Lung (tissue), 12 donors: ENCODE data around the gene DNASE1L2. TPM values are rescaled to one million over a fixed set of nuclear protein-coding genes. Genes with fewer than 3 reads are reported as not detected.
"Not testable (repeated sequence)": the region's sequence is repeated elsewhere in the genome, so short reads cannot be mapped to it uniquely, and the experiment has no call there.

Experiments
- ATAC-seq: fragments of 200-7000 bp; cut with Tn5 transposase; one replicate; pipeline ENCODE4 v1.9.1; 2020; ENCODE audit warnings: moderate number of reproducible peaks; ENCODE audit not compliant: insufficient read depth, low FRiP score
- DNase-seq, 3 donors: peaks; one replicate each; pipeline ENCODE4 v3.0.0-alpha.2; 2013 to 2017
- H3K27ac ChIP-seq, 2 donors: one replicate each; pipeline ENCODE4 v1.5.1; 2013; ENCODE audit warnings: mild to moderate bottlenecking in 2 of 2, moderate library complexity in 2 of 2, control low read depth in 1 of 2, inconsistent platforms in 1 of 2, low read depth in 1 of 2, low read length in 1 of 2
- H3K27me3 ChIP-seq, 3 donors: one replicate each; pipeline ENCODE4 v1.5.1; 2013; ENCODE audit warnings: low read length in 2 of 3; ENCODE audit not compliant: control insufficient read depth in 3 of 3, insufficient read depth in 3 of 3
- H3K36me3 ChIP-seq, 4 donors: one replicate each; pipeline ENCODE4 v1.5.1; 2013; ENCODE audit warnings: low read length in 4 of 4, mild to moderate bottlenecking in 1 of 4, moderate library complexity in 1 of 4; ENCODE audit not compliant: control insufficient read depth in 4 of 4, insufficient read depth in 4 of 4
- H3K4me1 ChIP-seq, 5 donors: one replicate each; pipeline ENCODE4 v1.5.1; 2013; ENCODE audit warnings: low read length in 5 of 5, mild to moderate bottlenecking in 2 of 5, moderate library complexity in 1 of 5; ENCODE audit not compliant: control insufficient read depth in 5 of 5, insufficient read depth in 5 of 5
- H3K4me3 ChIP-seq: one replicate; pipeline ENCODE4 v1.5.1; 2013; ENCODE audit warnings: mild to moderate bottlenecking, control low read depth, moderate library complexity
- H3K9ac ChIP-seq, 2 donors: one replicate each; pipeline ENCODE4 v1.5.1; 2013; ENCODE audit warnings: low read length in 2 of 2, control low read depth in 1 of 2; ENCODE audit not compliant: insufficient read depth in 1 of 2
- H3K9me3 ChIP-seq, 4 donors: one replicate each; pipeline ENCODE4 v1.5.1; 2013; ENCODE audit warnings: low read length in 3 of 4, mild to moderate bottlenecking in 1 of 4, moderate library complexity in 1 of 4; ENCODE audit not compliant: control insufficient read depth in 4 of 4, insufficient read depth in 3 of 4
- CTCF ChIP-seq: IDR thresholded peaks from 2 replicates; pipeline ENCODE4 v1.5.1; 2012; ENCODE audit warnings: mild to moderate bottlenecking; ENCODE audit errors: control extremely low read depth, extremely low read depth
- WGBS, 2 donors: extraction: QIAGEN DNeasy Blood & Tissue Kit; methylation state at CpG; one replicate each; pipeline ENCODE4 v1.1.7; 2013; 5-methylcytosine and 5-hydroxymethylcytosine counted together
- polyA plus RNA-seq, 2 donors: library from polyadenylated mRNA; stranded (reverse); fragments of 200-250 nt; gene quantifications; one replicate each; pipeline ENCODE4 v1.2.1, GENCODE V29; 2013
- total RNA-seq, 2 donors: library from RNA; depleted of rRNA in 1 of 2; stranded (reverse); fragments of >200 nt in 1 of 2; gene quantifications; one replicate each; pipeline ENCODE4 v1.2.1, GENCODE V29; 2014 to 2021
- donor health status: control.
- donor health status: control.
- donor health status: Bipolar disorder and iron deficiency.
- donor health status: healthy.
- donor health status: DM: yes; HTN: yes; CAD: no.

Gene DNASE1L2
- total and polyA plus RNA-seq, 4 donors: 0.65 to 1.0 (median 0.70) TPM

- H3K9ac ChIP-seq: no peak overlapping the region
- peaks cover 0 to 42% (median 21%) of the 10 kb centered on the region in 3 donors for H3K27me3 ChIP-seq
- H3K27ac ChIP-seq: no peak overlapping the region
- H3K4me3 ChIP-seq: no peak overlapping the region
- DNase-seq (no peak), ATAC-seq (no peak)
- H3K4me1 ChIP-seq: peaks cover 0 to 8% (median 4%) of the 10 kb centered on the region in 5 donors
- WGBS, 2 donors: 78 to 80% methylated on average over 5 of the region's 5 CpGs
- H3K36me3 ChIP-seq: no peaks in the 10 kb centered on the region
- H3K9me3 ChIP-seq: no peaks in the 10 kb centered on the region
- TF ChIP-seq CTCF: no peak
Measured at GRCh38 chr16:2199095-2199494, 37.1 kb upstream of the DNASE1L2 start.

DNA sequence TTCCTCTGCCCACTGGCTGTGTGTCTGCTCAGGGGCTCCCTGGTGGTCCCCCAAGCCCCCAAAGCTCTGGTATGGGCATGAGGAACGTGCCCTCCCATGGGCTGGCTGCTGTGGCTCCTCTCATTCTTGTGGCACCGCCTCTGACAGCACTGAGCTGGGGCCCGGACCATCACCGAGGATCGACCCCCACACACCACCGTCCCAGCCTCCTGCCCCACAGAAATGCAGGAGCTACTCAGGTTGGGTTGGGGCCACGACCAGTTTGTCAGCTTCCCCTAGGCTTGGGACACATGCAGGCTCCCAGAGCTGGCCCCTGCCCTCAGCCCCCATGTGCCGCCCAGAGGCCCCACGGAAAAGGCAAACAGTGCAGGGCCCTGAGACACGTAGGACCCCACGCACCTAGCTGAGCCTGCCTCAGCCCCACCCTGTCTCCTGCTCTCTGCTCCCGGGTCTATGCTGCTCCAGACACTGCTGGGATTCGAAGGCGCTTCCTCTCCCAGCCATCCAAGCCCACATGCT lies 36.6 kb upstream of the DNASE1L2 start:
- ATAC-seq (no peak), DNase-seq (no peak)

GRCh38 chr16:2200313-2200712 lies 35.9 kb upstream of the DNASE1L2 start:
- Histone ChIP-seq H3K9me3 (no peaks in the 10 kb centered on the region), H3K36me3 (no peaks in the 10 kb centered on the region), H3K9ac (no peak overlapping the region), H3K4me3 (no peak overlapping the region), H3K27me3 (peaks cover 0 to 31% (median 14%) of the 10 kb centered on the region in 3 donors), H3K4me1 (peaks cover 0 to 9% (median 5%) of the 10 kb centered on the region in 5 donors), H3K27ac (no peak overlapping the region)
- ATAC-seq: no peak
- 88 to 91% methylated on average over 6 of the region's 6 CpGs for WGBS, 2 donors
- DNase-seq: no peak
- no peak for TF ChIP-seq CTCF

More for the DNA sequence above, 36.6 kb upstream of the DNASE1L2 start:
- H3K9ac ChIP-seq: no peak overlapping the region
- H3K9me3 ChIP-seq: no peaks in the 10 kb centered on the region
- no peak overlapping the region for H3K4me3 ChIP-seq
- no peak for TF ChIP-seq CTCF
- H3K4me1 ChIP-seq: peaks cover 0 to 8% (median 5%) of the 10 kb centered on the region in 5 donors
- 68 to 73% methylated on average over 14 of the region's 14 CpGs for WGBS, 2 donors
- H3K36me3 ChIP-seq: no peaks in the 10 kb centered on the region
- H3K27ac ChIP-seq: no peak overlapping the region
- peaks cover 0 to 36% (median 21%) of the 10 kb centered on the region in 3 donors for H3K27me3 ChIP-seq

DNA sequence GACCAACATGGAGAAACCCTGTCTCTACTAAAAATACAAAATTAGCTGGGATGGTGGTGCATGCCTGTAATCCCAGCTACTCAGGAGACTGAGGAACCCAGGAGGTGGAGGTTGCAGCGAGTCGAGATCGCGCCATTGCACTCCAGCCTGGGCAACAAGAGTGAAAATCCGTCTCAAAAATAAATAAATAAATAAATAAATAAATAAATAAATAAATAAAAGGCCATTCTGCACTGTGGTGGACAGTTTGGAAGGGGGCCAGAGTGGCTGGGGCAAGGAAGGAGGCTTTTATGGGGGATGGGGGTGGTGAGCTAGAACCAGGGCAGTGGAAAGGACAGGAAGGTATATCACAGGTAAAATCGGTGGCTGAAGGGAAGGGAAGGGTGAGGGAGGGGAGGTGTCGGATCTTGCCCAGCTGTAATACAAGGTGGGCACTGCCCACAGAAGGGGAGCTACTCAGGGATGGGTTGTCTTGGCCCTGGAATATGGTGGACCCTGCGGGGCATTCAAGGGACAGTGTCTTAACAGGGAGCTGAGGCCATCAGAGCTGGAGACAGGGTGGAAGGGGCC lies 33.0 kb upstream of the DNASE1L2 start:
- WGBS, 2 donors: 96 to 97% methylated on average over 8 of the region's 8 CpGs
- not testable (repeated sequence) for H3K9ac ChIP-seq, DNase-seq, H3K9me3 ChIP-seq, ATAC-seq, H3K27ac ChIP-seq, H3K4me3 ChIP-seq
- peaks cover 0 to 15% (median 2%) of the 10 kb centered on the region in 4 donors for H3K36me3 ChIP-seq
- H3K27me3 ChIP-seq: peaks cover 0 to 13% (median 5%) of the 10 kb centered on the region in 3 donors
- peaks cover 0 to 11% (median 8%) of the 10 kb centered on the region in 5 donors for H3K4me1 ChIP-seq
